LNCAP (cell line): ENCODE measurements around the gene CLASRP.

Source experiments
- CTCF ChIP-seq: fragments of 450-650 bp; IDR thresholded peaks from 2 replicates; pipeline ENCODE4 v1.5.1; 2017; ENCODE audit warnings: mild to moderate bottlenecking

CLASRP gene

GRCh38 chr19:45016388-45017314, 22.2 kb upstream of the CLASRP start:
- peak; percentile 55 for TF ChIP-seq CTCF

- TF ChIP-seq CTCF: no peak
Measured at GRCh38 chr19:45019187-45019586, 19.7 kb upstream of the CLASRP start.

- TF ChIP-seq CTCF: no peak
Measured at GRCh38 chr19:45020071-45020470, 18.8 kb upstream of the CLASRP start.

GRCh38 chr19:45021971-45022370, 16.9 kb upstream of the CLASRP start:
- TF ChIP-seq CTCF: no peak

- TF ChIP-seq CTCF: no peak
Measured at GRCh38 chr19:45023048-45023447, 15.8 kb upstream of the CLASRP start.

GRCh38 chr19:45025264-45025663, 13.6 kb upstream of the CLASRP start:
- TF ChIP-seq CTCF: no peak

GRCh38 chr19:45027371-45027770, 11.5 kb upstream of the CLASRP start:
- no peak for TF ChIP-seq CTCF
